Memory B cell (primary cell): ENCODE measurements around the gene AFDN.
A peak's percentile ranks its signal among the peaks of the same experiment; 100 is the strongest.

Source experiments
- ATAC-seq: fragments of 150-1000 bp; cut with Tn5 transposase; 2 replicates; pipeline ENCODE4 v1.10.0; 2021; ENCODE audit warnings: low read depth, mild to moderate bottlenecking, moderate library complexity
- DNase-seq, 2 donors: peaks; one replicate each; pipeline ENCODE4 v3.0.0; 2022; ENCODE audit warnings: low spot score in 2 of 2
- H3K27ac Mint-ChIP-seq: one replicate; pipeline ENCODE4 v1.8.0; 2022; ENCODE audit warnings: mild to moderate bottlenecking, moderate library complexity, mixed read lengths
- H3K27me3 Mint-ChIP-seq: one replicate; pipeline ENCODE4 v1.8.0; 2022; ENCODE audit warnings: mixed read lengths
- H3K36me3 Mint-ChIP-seq: one replicate; pipeline ENCODE4 v1.8.0; 2022; ENCODE audit warnings: mild to moderate bottlenecking, mixed read lengths
- H3K4me1 Mint-ChIP-seq: one replicate; pipeline ENCODE4 v1.8.0; 2022; ENCODE audit warnings: mixed read lengths
- H3K4me3 Mint-ChIP-seq: one replicate; pipeline ENCODE4 v1.8.0; 2022; ENCODE audit warnings: mild to moderate bottlenecking, moderate library complexity, mixed read lengths
- H3K9me3 Mint-ChIP-seq: one replicate; pipeline ENCODE4 v1.8.0; 2022; ENCODE audit warnings: mixed read lengths

Gene AFDN

DNA sequence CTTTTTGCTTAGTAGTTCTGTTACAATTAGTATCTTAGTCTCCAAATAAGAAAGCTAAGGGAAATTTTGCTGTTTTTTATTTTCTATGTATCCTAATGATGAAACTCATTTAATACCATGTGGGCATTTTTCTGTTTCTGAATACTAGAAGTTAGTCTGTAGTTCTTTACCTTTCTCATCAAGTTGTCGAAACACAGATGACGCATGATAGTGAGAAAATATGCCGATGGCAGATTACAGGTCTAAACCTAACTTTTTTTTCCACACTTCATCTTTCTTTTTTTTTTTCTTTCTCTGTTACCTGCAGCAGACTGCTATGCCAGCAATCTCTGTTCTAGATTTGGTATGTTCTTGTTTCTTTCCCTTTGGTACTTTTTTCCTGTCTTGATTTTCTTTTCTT is 127.4 kb downstream of the AFDN start:
- Mint-ChIP-seq H3K4me3 (no peak overlapping the region), H3K4me1 (no peaks in the 10 kb centered on the region), H3K27me3 (no peaks in the 10 kb centered on the region), H3K36me3 (peaks cover 36% of the 10 kb centered on the region), H3K27ac (no peak overlapping the region), H3K9me3 (no peaks in the 10 kb centered on the region)
- no peak for DNase-seq
- no peak for ATAC-seq

DNA sequence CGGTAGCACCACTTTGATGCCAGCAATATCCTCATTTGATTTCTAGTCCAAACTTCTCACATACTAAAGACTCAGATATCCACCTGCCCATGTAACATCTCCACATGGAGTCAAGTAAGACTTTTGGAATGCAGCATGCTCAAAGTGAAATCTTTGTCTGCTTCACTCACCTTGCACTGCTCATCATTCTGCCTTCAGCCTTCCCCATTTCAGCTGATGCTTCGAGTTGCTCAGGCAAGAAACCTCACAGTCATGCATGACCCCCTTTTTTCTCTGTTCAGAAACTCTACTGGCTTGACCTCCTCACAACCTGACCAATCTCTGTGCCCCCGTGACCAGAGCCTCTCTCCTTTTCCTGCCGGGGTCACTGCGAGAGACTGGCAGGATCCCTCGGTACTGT is 129.8 kb downstream of the AFDN start:
- Mint-ChIP-seq H3K27me3 (no peaks in the 10 kb centered on the region), H3K9me3 (no peaks in the 10 kb centered on the region), H3K4me1 (no peaks in the 10 kb centered on the region), H3K27ac (no peak overlapping the region), H3K4me3 (no peak overlapping the region), H3K36me3 (peaks cover 28% of the 10 kb centered on the region)
- ATAC-seq (no peak), DNase-seq (no peak)

DNA sequence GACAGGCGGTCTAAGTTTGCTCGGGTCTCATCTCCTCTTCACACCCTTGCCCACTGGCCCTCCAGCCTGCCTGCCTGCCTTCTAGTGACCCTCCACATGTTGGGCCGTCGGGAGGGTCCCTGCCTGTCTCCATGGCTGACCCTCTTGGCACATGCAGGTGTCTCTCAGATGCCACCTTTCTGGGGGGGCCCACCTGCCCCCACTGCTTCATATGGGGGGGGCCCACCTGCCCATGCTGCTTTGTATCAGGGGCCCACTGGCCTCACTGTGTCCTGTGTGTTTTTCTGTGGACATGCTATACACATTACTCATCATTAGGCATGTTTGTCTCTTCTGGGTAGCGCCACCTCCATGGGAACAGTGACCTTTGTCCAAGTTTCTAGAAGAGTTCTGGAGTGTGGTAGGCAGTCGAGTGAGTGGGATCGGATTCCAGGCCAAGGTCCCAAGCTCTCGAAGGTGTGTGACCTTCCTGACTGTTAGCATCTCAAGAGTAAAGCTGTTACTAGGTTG is 130.3 kb downstream of the AFDN start:
- H3K4me3 Mint-ChIP-seq: no peak overlapping the region
- H3K36me3 Mint-ChIP-seq: peaks cover 24% of the 10 kb centered on the region
- H3K4me1 Mint-ChIP-seq: no peaks in the 10 kb centered on the region
- DNase-seq: no peak
- H3K27ac Mint-ChIP-seq: no peak overlapping the region
- no peaks in the 10 kb centered on the region for H3K9me3 Mint-ChIP-seq
- H3K27me3 Mint-ChIP-seq: no peaks in the 10 kb centered on the region
- ATAC-seq: no peak

- ATAC-seq: no peak
- Mint-ChIP-seq H3K9me3 (no peaks in the 10 kb centered on the region), H3K4me3 (no peak overlapping the region), H3K27ac (no peak overlapping the region), H3K4me1 (no peaks in the 10 kb centered on the region), H3K27me3 (no peaks in the 10 kb centered on the region), H3K36me3 (peaks cover 27% of the 10 kb centered on the region)
- no peak for DNase-seq
Measured at GRCh38 chr6:167957626-167958025, 130.9 kb downstream of the AFDN start.

DNA sequence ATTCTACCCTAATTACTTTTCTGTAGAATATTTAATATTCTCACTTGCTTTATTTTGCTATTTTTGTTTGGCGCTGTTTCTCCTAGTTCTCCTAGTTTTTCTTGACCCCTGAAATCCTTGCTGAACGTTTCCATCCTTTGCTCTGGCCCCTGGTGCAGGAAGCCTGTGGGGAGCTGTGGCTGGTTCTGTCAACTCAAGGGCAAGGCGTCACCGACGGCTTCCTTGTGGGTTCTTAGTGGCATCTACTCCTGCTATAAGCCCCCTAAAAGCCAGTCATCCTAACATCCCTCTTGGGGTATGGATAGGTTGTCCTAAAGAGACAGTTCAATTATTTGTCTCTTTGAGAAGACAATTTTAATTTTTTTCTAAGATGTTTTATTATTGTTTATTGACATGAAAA is 133.9 kb downstream of the AFDN start:
- no peaks in the 10 kb centered on the region for H3K27me3 Mint-ChIP-seq
- H3K36me3 Mint-ChIP-seq: peaks cover 35% of the 10 kb centered on the region
- H3K4me1 Mint-ChIP-seq: no peaks in the 10 kb centered on the region
- no peak for DNase-seq
- no peak overlapping the region for H3K4me3 Mint-ChIP-seq
- no peak for ATAC-seq
- H3K27ac Mint-ChIP-seq: no peak overlapping the region
- no peaks in the 10 kb centered on the region for H3K9me3 Mint-ChIP-seq

DNA sequence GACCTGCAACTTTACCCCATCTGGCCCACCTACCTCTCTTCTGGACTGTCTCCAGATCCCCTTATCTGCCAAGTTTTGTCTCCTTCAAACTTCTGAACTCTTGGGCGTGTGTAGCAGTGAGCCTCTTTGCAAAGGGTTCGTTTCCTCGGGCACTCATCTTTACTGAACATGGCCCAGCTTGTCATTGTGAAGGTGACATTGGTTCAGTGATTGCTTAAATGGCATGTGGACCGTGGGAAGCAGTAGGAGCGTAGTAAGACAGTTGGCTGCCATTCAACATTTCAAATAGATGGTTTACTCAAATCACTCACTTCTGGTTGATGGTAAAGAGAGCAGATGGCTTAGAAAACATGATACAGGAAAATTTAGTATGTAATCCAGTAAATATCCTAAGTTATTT is 136.0 kb downstream of the AFDN start:
- no peak for ATAC-seq
- Mint-ChIP-seq H3K27me3 (no peaks in the 10 kb centered on the region), H3K4me3 (no peak overlapping the region), H3K9me3 (no peaks in the 10 kb centered on the region), H3K4me1 (no peaks in the 10 kb centered on the region), H3K36me3 (peaks cover 40% of the 10 kb centered on the region), H3K27ac (no peak overlapping the region)
- no peak for DNase-seq

GRCh38 chr6:167963589-167964057 is 136.9 kb downstream of the AFDN start:
- no peak for DNase-seq
- no peak overlapping the region for H3K27ac Mint-ChIP-seq
- H3K4me3 Mint-ChIP-seq: no peak overlapping the region
- H3K4me1 Mint-ChIP-seq: no peaks in the 10 kb centered on the region
- peaks cover 41% of the 10 kb centered on the region for H3K36me3 Mint-ChIP-seq
- H3K9me3 Mint-ChIP-seq: no peaks in the 10 kb centered on the region
- ATAC-seq: no peak
- no peaks in the 10 kb centered on the region for H3K27me3 Mint-ChIP-seq

GRCh38 chr6:167965592-167966539 is 139.2 kb downstream of the AFDN start:
- Mint-ChIP-seq H3K4me1 (no peaks in the 10 kb centered on the region), H3K9me3 (no peaks in the 10 kb centered on the region), H3K4me3 (no peak overlapping the region), H3K36me3 (peaks cover 48% of the 10 kb centered on the region), H3K27ac (no peak overlapping the region), H3K27me3 (no peaks in the 10 kb centered on the region)
- DNase-seq (no peak), ATAC-seq (no peak)

DNA sequence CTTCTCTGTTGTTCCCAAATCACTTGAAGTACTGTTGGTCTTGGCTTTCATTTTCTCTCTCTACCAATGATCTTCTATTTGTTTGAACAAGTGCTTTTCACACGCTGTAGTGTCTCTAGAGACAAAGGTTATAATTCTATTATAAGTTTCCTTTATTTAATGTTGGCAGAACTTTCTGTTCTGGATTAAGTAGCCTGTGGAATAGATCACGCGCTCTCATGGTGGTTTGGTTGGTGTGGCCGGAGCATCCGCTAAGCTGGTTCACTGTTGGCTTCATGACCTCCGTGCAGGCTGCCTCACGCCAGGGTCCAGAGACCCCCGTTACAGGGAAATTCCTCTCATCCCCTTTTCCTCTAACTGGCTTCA is 139.8 kb downstream of the AFDN start:
- no peak overlapping the region for H3K4me3 Mint-ChIP-seq
- H3K4me1 Mint-ChIP-seq: no peaks in the 10 kb centered on the region
- H3K27ac Mint-ChIP-seq: peak overlapping the region; percentile 49
- peaks cover 44% of the 10 kb centered on the region for H3K36me3 Mint-ChIP-seq
- H3K9me3 Mint-ChIP-seq: no peaks in the 10 kb centered on the region
- no peak for ATAC-seq
- no peak for DNase-seq
- H3K27me3 Mint-ChIP-seq: no peaks in the 10 kb centered on the region

DNA sequence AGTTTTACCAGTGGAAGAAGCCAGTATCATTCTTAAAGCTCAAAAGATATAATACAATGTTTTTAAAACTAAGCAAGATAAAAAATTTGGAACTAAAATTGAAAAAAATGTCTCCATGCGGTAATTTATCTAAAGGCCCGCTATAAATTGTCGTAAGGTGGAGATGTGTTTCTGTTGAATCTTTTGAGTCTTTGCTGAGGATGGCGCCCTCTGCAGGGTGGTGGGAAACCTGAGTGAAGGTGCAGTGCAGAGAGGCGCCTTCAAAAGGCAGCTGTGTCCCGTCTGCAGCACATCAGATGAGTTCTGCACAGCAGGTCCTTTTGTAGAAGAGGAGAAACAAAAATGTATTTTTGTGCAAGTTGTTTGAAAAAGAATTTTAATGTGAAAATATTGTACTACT is 141.4 kb downstream of the AFDN start:
- Mint-ChIP-seq H3K27ac (no peak overlapping the region), H3K27me3 (no peaks in the 10 kb centered on the region), H3K36me3 (peaks cover 38% of the 10 kb centered on the region), H3K4me3 (no peak overlapping the region), H3K9me3 (no peaks in the 10 kb centered on the region), H3K4me1 (no peaks in the 10 kb centered on the region)
- ATAC-seq: no peak
- DNase-seq: no peak

DNA sequence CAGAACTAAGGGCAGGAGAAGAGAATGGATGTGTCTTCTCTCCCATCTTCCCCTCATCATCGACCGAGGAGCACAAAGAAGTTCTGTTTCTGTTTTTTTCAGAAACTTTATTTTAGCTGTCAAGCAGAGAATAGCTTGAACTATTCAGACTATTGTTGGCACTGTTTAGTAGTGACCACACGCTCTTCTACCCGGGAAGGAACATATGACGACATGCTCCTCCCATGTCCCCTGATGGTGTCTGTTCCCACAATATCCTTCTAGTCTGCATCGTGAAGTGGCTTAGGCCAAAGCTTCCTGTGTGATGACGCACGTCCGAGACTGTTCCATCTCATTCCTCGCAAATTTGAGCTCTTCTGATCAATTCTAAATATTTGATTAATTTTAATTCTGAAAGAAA is 143.5 kb downstream of the AFDN start:
- H3K9me3 Mint-ChIP-seq: no peaks in the 10 kb centered on the region
- no peak overlapping the region for H3K27ac Mint-ChIP-seq
- ATAC-seq (no peak), DNase-seq (no peak)
- H3K4me3 Mint-ChIP-seq: no peak overlapping the region
- no peaks in the 10 kb centered on the region for H3K4me1 Mint-ChIP-seq
- no peaks in the 10 kb centered on the region for H3K27me3 Mint-ChIP-seq
- peaks cover 28% of the 10 kb centered on the region for H3K36me3 Mint-ChIP-seq

- Mint-ChIP-seq H3K27ac (no peak overlapping the region), H3K4me1 (no peaks in the 10 kb centered on the region), H3K27me3 (no peaks in the 10 kb centered on the region), H3K9me3 (no peaks in the 10 kb centered on the region), H3K36me3 (peaks cover 17% of the 10 kb centered on the region), H3K4me3 (no peak overlapping the region)
- DNase-seq: no peak
- ATAC-seq: no peak
Measured at GRCh38 chr6:167972193-167972592, 145.5 kb downstream of the AFDN start.

DNA sequence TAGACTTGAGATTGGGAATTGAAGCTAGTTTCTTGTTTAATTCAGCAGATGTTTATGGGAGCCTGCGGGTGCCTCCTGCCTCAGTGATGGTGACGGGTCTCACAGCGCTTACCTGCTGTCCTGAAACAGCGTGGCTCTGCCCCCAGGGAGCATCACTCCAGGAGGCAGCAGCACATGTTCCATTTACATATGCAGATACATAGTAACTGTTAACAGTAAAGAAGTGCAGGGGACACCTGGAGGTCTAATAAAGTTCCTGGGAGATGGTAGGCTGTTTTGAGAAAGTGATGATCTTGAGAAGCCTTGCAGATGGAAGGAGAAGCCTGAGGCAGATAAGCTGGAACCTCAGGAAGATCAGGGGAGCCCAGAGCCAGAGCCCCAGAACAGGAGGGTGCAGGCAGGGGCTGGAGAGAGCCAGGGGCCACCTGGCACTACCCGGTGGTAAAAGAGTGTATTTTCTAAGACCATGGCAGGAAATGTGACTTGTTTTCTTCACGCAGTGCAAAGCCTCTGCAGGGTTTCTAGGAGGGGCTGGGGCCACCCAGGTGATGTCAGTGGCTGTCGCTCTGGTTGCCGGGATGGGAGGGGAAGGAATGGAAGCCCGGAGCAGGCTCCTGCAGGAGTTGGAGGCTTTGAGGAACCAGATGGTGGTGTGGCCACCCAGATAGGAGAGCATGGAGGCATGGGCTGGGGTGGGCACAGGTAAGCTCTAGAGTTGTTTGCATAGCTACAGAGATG is 146.6 kb downstream of the AFDN start:
- Mint-ChIP-seq H3K27ac (peak overlapping the region; percentile 6), H3K36me3 (peaks cover 10% of the 10 kb centered on the region), H3K27me3 (no peaks in the 10 kb centered on the region), H3K4me3 (no peak overlapping the region), H3K9me3 (no peaks in the 10 kb centered on the region), H3K4me1 (no peaks in the 10 kb centered on the region)
- no peak for ATAC-seq
- DNase-seq: no peak

DNA sequence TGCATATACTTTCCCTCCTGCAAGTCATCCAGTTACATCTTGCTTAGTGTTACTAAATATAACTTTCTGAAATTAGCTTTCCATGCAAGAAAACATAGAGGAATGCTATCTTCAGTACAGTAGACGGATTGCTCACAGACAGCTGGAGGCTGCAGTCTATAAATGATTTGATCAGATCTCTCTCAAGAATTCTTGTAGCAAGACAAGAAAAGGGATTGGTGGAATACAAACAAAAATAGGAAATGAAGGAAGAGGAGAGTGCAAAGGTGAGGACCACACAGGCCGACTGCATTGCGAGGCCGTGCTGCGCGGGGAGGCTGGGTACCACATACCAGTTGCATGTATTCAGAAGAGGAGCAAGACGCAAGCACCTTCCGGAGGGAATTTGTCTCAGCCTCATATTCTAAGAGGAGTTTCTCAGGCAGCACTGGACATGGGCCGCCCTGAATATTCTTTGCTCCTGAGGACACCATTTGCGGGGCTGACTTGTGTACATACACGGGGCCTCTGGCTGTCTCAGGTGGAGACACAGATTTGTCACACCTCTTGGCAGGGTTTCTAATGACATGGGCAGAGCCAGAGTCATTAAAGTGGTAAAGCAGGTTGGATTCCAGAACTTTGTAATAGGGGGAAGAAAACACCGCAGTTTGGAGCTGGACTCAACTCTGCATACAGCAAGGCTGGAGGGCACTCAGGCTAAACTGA is 148.1 kb downstream of the AFDN start:
- H3K27ac Mint-ChIP-seq: no peak overlapping the region
- ATAC-seq (no peak), DNase-seq (no peak)
- H3K27me3 Mint-ChIP-seq: no peaks in the 10 kb centered on the region
- no peaks in the 10 kb centered on the region for H3K9me3 Mint-ChIP-seq
- H3K4me1 Mint-ChIP-seq: no peaks in the 10 kb centered on the region
- peaks cover 4% of the 10 kb centered on the region for H3K36me3 Mint-ChIP-seq
- H3K4me3 Mint-ChIP-seq: no peak overlapping the region
